Spleen (tissue), 11 donors: Measurements from ENCODE around the gene NEU3. TPM values are rescaled to one million over a fixed set of nuclear protein-coding genes. Genes with fewer than 3 reads are reported as not detected.
A peak's percentile ranks its signal among the peaks of the same experiment; 100 is the strongest.
"Not testable (repeated sequence)": the region's sequence is repeated elsewhere in the genome, so short reads cannot be mapped to it uniquely, and the experiment has no call there.

Experiments used
- DNase-seq: peaks from one replicate; pipeline ENCODE4 v3.0.0-alpha.2; 2020
- H3K27ac ChIP-seq, 8 donors: fragments of 200-600 bp; sonication (generic) in 7 of 8; 1 replicate in 4 of 8; 2 replicates in 4 of 8; pipeline versions ENCODE4 v1.5.0 to v1.8.0; 2016 to 2021; ENCODE audit warnings: inconsistent platforms in 4 of 8, mild to moderate bottlenecking in 4 of 8, moderate library complexity in 1 of 8
- H3K27me3 ChIP-seq, 7 donors: fragments of 200-600 bp; sonication (generic) in 6 of 7; replicated peaks in 1 of 7; 1 replicate in 4 of 7; 2 replicates in 3 of 7; pipeline versions ENCODE4 v1.5.0 to v1.8.0; 2016 to 2021; ENCODE audit warnings: inconsistent platforms in 3 of 7, mild to moderate bottlenecking in 1 of 7
- H3K36me3 ChIP-seq, 6 donors: fragments of 200-600 bp; sonication (generic) in 5 of 6; 1 replicate in 4 of 6; 2 replicates in 2 of 6; pipeline versions ENCODE4 v1.5.0 to v1.8.0; 2016 to 2021; ENCODE audit warnings: inconsistent platforms in 2 of 6
- H3K4me1 ChIP-seq, 6 donors: fragments of 200-600 bp; sonication (generic) in 5 of 6; 1 replicate in 3 of 6; 2 replicates in 3 of 6; pipeline versions ENCODE4 v1.5.0 to v1.8.0; 2016 to 2021; ENCODE audit warnings: inconsistent platforms in 3 of 6
- H3K4me3 ChIP-seq, 8 donors: fragments of 200-600 bp; sonication (generic) in 7 of 8; 1 replicate in 4 of 8; 2 replicates in 4 of 8; pipeline versions ENCODE4 v1.5.0 to v1.8.0; 2016 to 2021; ENCODE audit warnings: inconsistent platforms in 4 of 8, mild to moderate bottlenecking in 4 of 8, moderate library complexity in 2 of 8
- H3K9me3 ChIP-seq, 8 donors: fragments of 200-600 bp; sonication (generic) in 7 of 8; 1 replicate in 4 of 8; 2 replicates in 4 of 8; pipeline versions ENCODE4 v1.5.0 to v1.8.0; 2016 to 2021; ENCODE audit warnings: inconsistent platforms in 4 of 8
- CTCF ChIP-seq, 11 experiments: fragments of 200-600 bp in 7 of 11; fragments of 450-650 bp in 4 of 11; sonication (generic) in 4 of 11; IDR thresholded peaks in 8 of 11; conservative IDR thresholded peaks in 3 of 11; 1 replicate in 7 of 11; 2 replicates in 4 of 11; pipeline versions ENCODE4 v1.4.0 to v1.8.0; 2016 to 2021; ENCODE audit warnings: antibody characterized with exemption in 11 of 11, inconsistent platforms in 4 of 11, mild to moderate bottlenecking in 1 of 11
- POLR2A ChIP-seq, 3 donors: fragments of 450-650 bp; IDR thresholded peaks; one replicate each; pipeline ENCODE4 v1.5.1; 2017; ENCODE audit warnings: antibody characterized with exemption in 3 of 3, mild to moderate bottlenecking in 1 of 3
- POLR2AphosphoS5 ChIP-seq, 3 donors: sonication (generic); formaldehyde crosslinking; IDR thresholded peaks; one replicate each; pipeline ENCODE4 v1.5.1; 2017; ENCODE audit warnings: antibody characterized with exemption in 3 of 3
- WGBS, 5 donors: extraction: QIAGEN DNeasy Blood & Tissue Kit in 3 of 5; methylation state at CpG; one replicate each; pipeline versions ENCODE4 v1.1.5 to v1.1.7; 2013 to 2018; 5-methylcytosine and 5-hydroxymethylcytosine counted together
- intact Hi-C: fragments of 100-400 bp; cut with DNase I; formaldehyde crosslinking; loops from one replicate; pipeline ENCODE4 v1.15.0; 2023; ENCODE audit warnings: low total_unique reads
- polyA plus RNA-seq, 3 donors: library from polyadenylated mRNA; stranded (reverse); fragments of 200-250 nt; gene quantifications; one replicate each; pipeline ENCODE4 v1.2.1, GENCODE V29; 2013
- total RNA-seq, 7 donors: library from RNA; depleted of rRNA in 3 of 7; stranded (reverse); fragments of >200 nt in 3 of 7; fragmentation: NEBNext Ultra II Directional in 4 of 7; extraction: Animal tissue kit (Norgen Biotek cat#: 25700) in 4 of 7; gene quantifications; one replicate each; pipeline versions ENCODE4 v1.1.0 to v1.2.1, GENCODE V29; 2016 to 2021
- donor health status: healthy with polysubstance abuse.
- donor health status: DM: no; HTN: no; CAD: no; lungs with moderate emphysema.
- donor health status: DM: no; HTN: no; CAD: no.
- donor health status: Bipolar disorder and iron deficiency.
- donor health status: healthy.
- donor health status: DM: no; HTN: no; CAD: no.
- donor health status: DM: yes; HTN: yes; CAD: no.

NEU3 gene
- total and polyA plus RNA-seq, 10 donors: 2.8 to 14.9 (median 13.3) TPM

- Histone ChIP-seq H3K27ac (peak overlapping the region in 1 of 8 donors; percentile 30), H3K9me3 (no peaks in the 10 kb centered on the region), H3K4me3 (no peak overlapping the region), H3K4me1 (peaks cover 51 to 100% (median 88%) of the 10 kb centered on the region in 6 donors), H3K36me3 (peaks cover 0 to 57% (median 4%) of the 10 kb centered on the region in 6 donors), H3K27me3 (no peaks in the 10 kb centered on the region)
- WGBS, 5 donors: 63 to 84% (median 74%) methylated on average over 4 of the region's 4 CpGs
- intact Hi-C loops: no loop called here
- TF ChIP-seq POLR2AphosphoS5 (IDR thresholded peaks at IDR 0.05): no peak
- no peak for TF ChIP-seq POLR2A (IDR thresholded peaks at IDR 0.05)
- TF ChIP-seq CTCF (IDR thresholded peaks at IDR 0.05 in 8 of 11, conservative IDR thresholded peaks at IDR 0.05 in 3 of 11): no peak
- DNase-seq: no peak
Observed at GRCh38 chr11:74956397-74957015, 32.2 kb upstream of the NEU3 start.

GRCh38 chr11:74957937-74958629, 30.6 kb upstream of the NEU3 start:
- intact Hi-C loops: no loop called here
- Histone ChIP-seq H3K36me3 (peaks cover 0 to 56% (median 3%) of the 10 kb centered on the region in 6 donors), H3K9me3 (no peaks in the 10 kb centered on the region), H3K4me3 (no peak overlapping the region), H3K4me1 (peaks cover 39 to 100% (median 82%) of the 10 kb centered on the region in 6 donors), H3K27me3 (no peaks in the 10 kb centered on the region), H3K27ac (no peak overlapping the region)
- 88 to 96% (median 90%) methylated on average over 1 of the region's 1 CpG for whole genome bisulfite sequencing, 5 donors
- no peak for DNase-seq
- TF ChIP-seq CTCF (IDR thresholded peaks at IDR 0.05 in 8 of 11, conservative IDR thresholded peaks at IDR 0.05 in 3 of 11) (no peak), POLR2A (IDR thresholded peaks at IDR 0.05) (no peak), POLR2AphosphoS5 (IDR thresholded peaks at IDR 0.05) (no peak)

GRCh38 chr11:74960128-74960527, 28.6 kb upstream of the NEU3 start:
- 92 to 97% (median 96%) methylated on average over 6 of the region's 6 CpGs for WGBS, 5 donors
- H3K36me3 ChIP-seq: peaks cover 0 to 59% (median 3%) of the 10 kb centered on the region in 6 donors
- intact Hi-C loops, H3K4me3 ChIP-seq, H3K9me3 ChIP-seq, DNase-seq, H3K27ac ChIP-seq, H3K27me3 ChIP-seq: not testable (repeated sequence)
- H3K4me1 ChIP-seq: peaks cover 27 to 100% (median 62%) of the 10 kb centered on the region in 6 donors

GRCh38 chr11:74966651-74967050, 22.1 kb upstream of the NEU3 start:
- H3K9me3 ChIP-seq: no peaks in the 10 kb centered on the region
- peaks cover 0 to 89% (median 48%) of the 10 kb centered on the region in 6 donors for H3K36me3 ChIP-seq
- intact Hi-C loops: no loop called here
- H3K4me3 ChIP-seq: no peak overlapping the region
- H3K4me1 ChIP-seq: peaks cover 3 to 35% (median 11%) of the 10 kb centered on the region in 6 donors
- DNase-seq: no peak
- TF ChIP-seq POLR2A (IDR thresholded peaks at IDR 0.05) (no peak), CTCF (IDR thresholded peaks at IDR 0.05 in 8 of 11, conservative IDR thresholded peaks at IDR 0.05 in 3 of 11) (no peak), POLR2AphosphoS5 (IDR thresholded peaks at IDR 0.05) (no peak)
- 81 to 92% (median 91%) methylated on average over 5 of the region's 5 CpGs for WGBS, 5 donors
- no peak overlapping the region for H3K27ac ChIP-seq
- no peaks in the 10 kb centered on the region for H3K27me3 ChIP-seq
